Astrocyte of the cerebellum (primary cell): ENCODE measurements around the gene SCN10A.

Experiments
- DNase-seq: peaks from one replicate; pipeline ENCODE4 v3.0.0-alpha.2; 2011; ENCODE audit warnings: low read depth
- H3K4me3 ChIP-seq: 2 replicates; pipeline ENCODE4 v1.5.1; 2011; ENCODE audit warnings: mild to moderate bottlenecking, low read depth, low read length, moderate library complexity
- in situ Hi-C: cut with HindIII; loops from 2 replicates; pipeline ENCODE4 v1.10.0; 2017; ENCODE audit warnings: low sequenced_read_pairs
- TF ChIP-seq, protein P1 (sequence below): IDR thresholded peaks from 2 replicates; pipeline ENCODE4 v1.5.1; 2012; ENCODE audit warnings: low read length, low read depth, moderate library complexity, mild to moderate bottlenecking; ENCODE audit errors: missing control alignments

SCN10A gene

GRCh38 chr3:38721207-38721772 lies 94.7 kb downstream of the SCN10A start:
- in situ Hi-C loops = no loop called here
- no peak for DNase-seq
- TF ChIP-seq, protein P1, sequence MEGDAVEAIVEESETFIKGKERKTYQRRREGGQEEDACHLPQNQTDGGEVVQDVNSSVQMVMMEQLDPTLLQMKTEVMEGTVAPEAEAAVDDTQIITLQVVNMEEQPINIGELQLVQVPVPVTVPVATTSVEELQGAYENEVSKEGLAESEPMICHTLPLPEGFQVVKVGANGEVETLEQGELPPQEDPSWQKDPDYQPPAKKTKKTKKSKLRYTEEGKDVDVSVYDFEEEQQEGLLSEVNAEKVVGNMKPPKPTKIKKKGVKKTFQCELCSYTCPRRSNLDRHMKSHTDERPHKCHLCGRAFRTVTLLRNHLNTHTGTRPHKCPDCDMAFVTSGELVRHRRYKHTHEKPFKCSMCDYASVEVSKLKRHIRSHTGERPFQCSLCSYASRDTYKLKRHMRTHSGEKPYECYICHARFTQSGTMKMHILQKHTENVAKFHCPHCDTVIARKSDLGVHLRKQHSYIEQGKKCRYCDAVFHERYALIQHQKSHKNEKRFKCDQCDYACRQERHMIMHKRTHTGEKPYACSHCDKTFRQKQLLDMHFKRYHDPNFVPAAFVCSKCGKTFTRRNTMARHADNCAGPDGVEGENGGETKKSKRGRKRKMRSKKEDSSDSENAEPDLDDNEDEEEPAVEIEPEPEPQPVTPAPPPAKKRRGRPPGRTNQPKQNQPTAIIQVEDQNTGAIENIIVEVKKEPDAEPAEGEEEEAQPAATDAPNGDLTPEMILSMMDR = no peak
- H3K4me3 ChIP-seq = no peak overlapping the region

GRCh38 chr3:38720465-38720864 lies 95.6 kb downstream of the SCN10A start:
- no peak for DNase-seq
- H3K4me3 ChIP-seq = no peak overlapping the region
- TF ChIP-seq, protein P1 = no peak
- in situ Hi-C loops = no loop called here

- DNase-seq = no peak
- TF ChIP-seq, protein P1 = no peak
- H3K4me3 ChIP-seq = no peak overlapping the region
- in situ Hi-C loops = no loop called here
These were observed 98.4 kb downstream of the SCN10A start for GRCh38 chr3:38717355-38718240.

DNA sequence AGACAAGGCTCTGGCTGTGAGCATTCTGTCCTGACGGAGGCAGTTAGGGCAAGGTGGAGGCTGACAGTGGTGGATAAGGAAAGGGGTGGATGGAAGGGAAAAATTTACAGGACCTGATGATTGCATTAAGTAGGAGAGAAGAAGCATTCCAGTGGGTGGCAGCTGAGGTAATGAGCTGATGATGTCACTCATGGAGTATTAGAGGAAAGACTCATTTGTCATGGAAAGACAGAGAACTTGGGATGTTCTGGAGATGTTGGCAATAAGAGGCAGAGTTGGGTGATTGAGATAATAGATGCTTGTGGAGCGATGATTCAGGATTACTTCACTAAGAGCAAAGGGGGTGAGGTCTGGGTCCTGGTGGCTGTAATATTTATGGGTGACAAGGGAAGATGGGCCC lies 102.9 kb downstream of the SCN10A start:
- TF ChIP-seq, protein P1 = no peak
- in situ Hi-C loops = no loop called here
- H3K4me3 ChIP-seq = no peak overlapping the region
- DNase-seq = no peak

DNA sequence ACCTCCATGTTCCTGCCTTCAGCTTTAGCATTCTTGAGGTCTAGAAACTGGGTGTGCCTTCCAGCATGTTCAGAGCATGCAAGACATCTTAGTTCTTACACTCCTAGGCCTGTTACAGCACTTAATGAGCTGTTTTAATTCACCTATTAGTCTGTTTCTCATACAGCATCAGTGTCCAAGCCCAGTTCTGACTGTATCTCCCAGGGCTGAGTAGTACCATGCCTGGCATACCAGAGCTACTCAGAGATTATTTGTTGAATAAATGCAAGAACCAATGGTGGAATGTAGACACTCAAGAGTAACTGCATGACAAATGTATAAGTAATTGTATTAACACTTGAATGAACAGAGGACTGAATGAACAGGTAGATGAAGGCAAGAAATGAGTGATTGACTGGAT lies 104.7 kb downstream of the SCN10A start:
- DNase-seq = no peak
- TF ChIP-seq, protein P1 = no peak
- no peak overlapping the region for H3K4me3 ChIP-seq
- in situ Hi-C loops = no loop called here

DNA sequence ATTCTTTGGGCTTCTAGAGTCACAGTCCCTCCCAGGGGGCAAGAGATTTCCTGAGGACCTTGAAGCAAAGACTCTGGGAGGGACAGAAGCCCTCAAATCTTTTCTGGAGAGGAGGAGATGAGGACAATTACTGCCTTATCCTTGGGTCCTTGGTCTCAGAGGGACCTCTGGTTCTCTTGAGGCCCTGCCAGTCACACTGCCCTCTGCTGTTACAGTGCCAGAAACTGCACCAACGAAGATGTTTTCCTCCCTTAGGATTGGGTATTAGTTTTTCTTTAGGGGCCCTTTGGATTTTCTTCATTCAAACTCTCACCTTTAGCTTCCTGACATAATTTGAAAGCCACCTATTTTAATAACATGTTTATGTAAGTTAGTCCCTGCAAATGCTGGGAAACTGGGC lies 108.3 kb downstream of the SCN10A start:
- DNase-seq = no peak
- in situ Hi-C loops = no loop called here
- TF ChIP-seq, protein P1 = peak; percentile 25
- no peak overlapping the region for H3K4me3 ChIP-seq
